ENCODE measurements around the gene EPHB3.

EPHB3 gene

DNA sequence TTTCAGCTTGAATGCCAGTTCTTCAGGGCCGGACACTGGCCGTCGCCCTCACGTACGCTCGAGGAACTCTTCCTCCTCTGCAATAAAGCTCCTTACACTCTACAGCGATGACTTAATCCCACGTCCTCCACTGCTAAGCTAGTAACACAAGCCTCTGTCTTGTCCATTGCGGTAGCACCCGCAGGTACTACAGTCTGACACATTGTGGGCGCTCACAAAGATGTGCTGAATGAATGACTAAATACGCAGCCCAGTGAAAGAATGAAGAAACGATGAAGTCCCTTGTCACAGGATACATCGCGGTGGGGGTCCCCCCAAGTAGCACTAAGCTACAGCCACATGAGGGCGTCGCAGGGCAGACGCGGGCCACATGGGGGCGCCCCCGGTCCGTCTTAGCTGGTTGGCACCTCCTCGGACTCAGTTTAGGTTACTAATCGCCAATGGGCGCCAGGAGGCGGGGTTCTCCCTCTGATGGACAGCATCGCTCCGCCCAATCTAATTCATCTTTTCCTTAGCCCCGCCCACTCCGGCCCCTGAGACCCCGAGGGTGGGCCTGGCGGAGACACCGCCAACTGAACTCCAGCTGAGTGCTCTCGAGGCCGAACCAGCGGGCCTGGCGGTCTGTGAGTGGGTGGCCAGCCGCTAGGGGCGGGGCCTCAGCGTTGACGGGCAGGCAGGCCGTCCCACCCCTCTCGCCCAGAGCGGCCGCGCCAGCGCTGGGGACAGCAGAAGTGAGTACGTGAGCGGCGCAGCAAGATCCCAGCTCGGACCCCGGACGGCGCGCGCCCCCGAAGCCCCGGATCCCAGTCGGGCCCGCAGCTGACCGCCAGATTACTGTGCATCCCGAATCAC lies at the start of gene EPHB3:
Gene EPHB3, plus strand, starts transcription at position 725 of the 852 bp plus-strand sequence. CDS start 451 bp downstream, outside the sequence.
- peak; percentile 99 for DNase-seq (ENCODE audit: low spot score)

DNA sequence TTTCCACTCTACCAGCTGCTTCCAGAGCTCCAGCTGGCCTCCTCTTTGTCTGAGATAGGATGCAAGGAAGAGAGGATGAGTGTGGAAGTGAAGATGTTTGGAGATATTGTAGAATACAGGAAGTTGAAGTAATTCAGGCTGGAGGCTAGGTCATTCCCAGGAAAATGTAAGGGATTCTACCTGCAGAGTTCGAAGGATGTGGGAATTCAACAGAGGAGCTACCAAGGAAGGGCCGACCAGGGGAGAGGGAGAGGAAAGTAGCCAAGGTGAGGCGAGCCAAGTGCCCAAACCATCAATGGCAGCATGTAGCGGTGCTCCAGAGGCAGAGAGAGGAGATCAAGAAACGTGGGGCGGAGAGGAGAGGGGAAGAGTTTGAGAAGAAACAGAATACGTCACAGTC lies 49.0 kb upstream of the EPHB3 start:
- DNase-seq (ENCODE audit: low spot score) = no peak

DNA sequence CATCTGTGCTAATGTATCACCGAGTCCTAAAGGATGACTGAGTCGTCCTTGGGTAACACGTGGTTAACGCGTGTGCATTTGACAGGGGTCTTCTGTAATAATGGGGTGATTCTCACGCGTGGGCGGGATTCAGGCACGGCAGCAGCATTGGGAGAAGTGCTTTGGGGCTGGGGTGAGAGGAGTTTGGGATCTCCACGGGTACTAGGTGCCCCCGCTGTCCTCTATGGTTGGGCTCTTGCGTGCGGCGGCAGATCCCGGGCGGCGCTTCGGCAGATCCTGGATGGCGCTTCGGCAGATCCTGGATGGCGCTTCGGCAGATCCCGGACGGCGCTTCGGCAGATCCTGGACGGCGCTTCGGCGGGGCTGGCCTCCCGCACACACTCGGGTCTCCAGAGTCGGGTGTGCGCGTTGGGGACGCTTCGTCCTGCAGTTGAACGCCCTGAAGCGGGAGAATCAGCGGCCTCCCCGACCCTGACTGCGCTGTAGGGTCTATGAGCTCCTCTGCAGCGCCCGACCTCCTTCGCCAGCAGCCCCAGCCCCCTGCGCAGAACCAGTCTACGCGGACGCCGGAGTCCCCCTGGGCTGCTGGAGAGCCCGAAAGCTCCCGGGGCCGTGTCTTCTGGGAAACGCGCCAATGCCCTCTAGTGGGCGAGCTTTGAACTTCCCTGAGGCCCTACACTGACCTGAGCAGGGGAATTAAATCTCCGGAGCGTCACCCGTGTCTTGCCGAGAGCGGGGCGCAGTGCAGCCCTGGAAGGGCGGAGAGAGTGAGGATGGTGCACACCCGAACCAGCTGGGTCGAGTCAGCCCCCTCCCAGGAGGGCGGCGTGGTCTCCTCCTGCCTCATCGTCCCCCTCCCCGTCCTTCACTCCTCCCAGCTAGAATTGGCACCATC lies 48.1 kb upstream of the EPHB3 start:
- DNase-seq (ENCODE audit: low spot score) = peak; percentile 95

DNA sequence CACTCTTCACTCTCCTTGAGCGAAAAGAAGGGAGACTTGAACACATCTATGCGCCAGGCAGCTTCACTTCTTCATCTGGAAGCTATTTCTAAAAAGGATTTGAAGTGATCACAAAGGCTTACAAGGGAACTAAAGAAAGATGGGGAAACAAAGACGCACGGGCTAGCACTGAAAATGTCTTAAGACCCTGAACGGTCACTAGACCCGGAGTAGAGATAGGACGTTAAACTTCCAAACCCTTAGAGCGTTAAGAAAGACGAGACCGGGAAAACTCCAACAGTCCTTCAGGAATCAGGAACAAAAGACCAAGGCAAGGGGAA lies 47.5 kb upstream of the EPHB3 start:
- DNase-seq (ENCODE audit: low spot score) = no peak

DNA sequence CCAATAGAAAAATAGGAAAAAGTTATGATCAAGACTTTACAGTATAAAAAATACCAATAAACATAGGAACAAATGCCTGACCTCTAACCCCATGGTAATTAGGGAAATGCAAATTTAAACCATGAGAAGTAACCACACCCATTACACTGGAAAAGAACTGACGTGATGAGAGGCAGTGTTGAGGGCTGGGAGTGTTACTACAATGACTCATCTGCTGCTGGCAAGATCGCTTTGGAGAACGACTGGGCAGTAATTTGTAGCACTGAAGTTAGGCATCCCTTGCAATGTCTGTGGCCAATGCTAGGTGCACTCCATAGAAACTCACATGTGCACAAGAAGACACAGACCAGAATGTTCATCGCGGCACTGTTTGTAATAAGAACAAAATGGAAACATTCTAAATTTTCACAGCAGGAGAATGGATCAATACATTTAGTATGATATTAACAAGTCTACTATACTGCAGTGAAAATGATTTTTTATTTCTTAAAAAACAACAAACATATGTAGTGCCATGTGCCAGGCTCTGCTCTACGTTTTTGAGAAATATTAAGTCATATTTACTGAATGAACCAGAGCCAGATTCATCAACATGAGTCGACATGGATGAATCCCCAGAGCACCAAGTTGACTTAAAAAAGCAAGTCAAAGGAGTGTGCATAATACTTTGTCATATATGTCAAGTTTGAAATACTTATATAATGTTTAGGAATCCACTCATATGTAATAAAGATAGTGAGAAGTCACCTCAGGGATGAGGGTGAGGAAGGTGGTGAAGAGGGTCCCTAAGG lies 37.6 kb upstream of the EPHB3 start:
- peak; percentile 76 for DNase-seq (ENCODE audit: low spot score)

DNA sequence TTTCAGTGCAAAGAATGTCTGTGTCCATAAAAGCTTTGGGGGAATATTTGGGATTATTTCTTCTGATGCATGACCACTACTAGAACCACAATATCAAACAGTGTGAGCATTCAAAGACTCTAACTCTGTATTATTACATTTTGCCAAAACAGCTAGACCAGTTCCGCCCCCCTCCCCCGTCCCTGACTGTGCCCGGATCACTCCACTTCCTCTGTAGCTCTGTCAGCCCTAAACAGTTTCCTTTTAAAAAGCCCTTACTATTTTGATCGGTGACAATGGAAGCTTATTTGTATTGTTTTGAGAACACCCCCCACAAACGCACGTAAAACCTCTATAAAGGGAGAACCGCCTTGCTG lies 36.6 kb upstream of the EPHB3 start:
- no peak for DNase-seq (ENCODE audit: low spot score)

DNA sequence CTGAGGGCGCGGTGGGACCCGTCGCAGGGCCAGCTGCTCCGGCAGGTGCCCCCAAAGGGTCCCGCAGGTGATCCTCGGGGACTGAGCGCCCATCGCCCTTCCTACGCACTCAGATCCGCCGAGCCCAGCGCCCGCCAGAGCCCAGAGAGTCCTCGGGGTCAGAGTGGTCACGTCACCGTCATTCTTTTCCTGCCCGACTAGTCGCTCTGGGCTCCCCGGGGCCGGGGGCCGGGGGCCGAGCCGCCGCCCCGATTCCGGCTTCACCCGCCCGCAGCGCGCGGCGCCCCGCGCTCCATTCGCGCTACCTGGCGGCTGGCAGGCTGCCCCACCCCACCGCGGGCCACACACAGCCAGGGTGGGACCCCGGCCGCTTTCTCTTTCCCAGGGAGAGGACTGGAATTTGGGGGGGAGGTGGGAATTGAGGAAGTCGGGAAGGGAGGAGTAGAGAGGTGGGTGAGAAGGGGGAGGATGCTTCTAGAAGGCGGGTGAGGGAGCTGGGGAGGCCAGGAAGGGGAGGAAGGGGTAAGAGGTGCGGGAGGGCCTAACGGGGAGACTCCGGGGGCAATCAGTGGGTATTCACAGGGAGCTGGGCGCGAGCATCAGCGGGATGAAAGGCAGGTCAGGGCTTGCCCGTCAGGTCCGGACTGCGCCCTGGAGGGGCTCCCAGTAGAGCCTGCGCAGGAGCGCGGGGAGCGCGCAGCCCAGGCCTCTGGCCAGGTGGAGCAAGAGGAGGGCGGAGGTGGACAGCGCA lies 36.1 kb upstream of the EPHB3 start:
- no peak for DNase-seq (ENCODE audit: low spot score)

DNA sequence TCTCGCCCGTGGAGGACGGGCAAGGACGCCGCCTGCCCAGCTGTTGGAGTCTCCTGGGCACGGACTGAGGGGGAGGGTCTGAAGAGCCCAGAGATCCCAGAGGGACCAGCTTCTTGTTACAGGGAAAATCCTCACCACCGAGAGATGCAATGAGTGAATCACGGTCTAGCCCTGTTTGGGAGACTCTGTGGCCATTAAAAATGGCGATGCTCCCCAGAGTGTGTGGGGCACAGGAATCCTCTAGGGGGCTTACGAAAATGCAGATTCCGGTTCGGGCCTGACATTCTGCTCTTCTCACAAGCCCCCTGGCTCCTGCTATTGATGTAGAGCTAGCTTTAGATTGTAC lies 35.5 kb upstream of the EPHB3 start:
- DNase-seq (ENCODE audit: low spot score) = no peak

DNA sequence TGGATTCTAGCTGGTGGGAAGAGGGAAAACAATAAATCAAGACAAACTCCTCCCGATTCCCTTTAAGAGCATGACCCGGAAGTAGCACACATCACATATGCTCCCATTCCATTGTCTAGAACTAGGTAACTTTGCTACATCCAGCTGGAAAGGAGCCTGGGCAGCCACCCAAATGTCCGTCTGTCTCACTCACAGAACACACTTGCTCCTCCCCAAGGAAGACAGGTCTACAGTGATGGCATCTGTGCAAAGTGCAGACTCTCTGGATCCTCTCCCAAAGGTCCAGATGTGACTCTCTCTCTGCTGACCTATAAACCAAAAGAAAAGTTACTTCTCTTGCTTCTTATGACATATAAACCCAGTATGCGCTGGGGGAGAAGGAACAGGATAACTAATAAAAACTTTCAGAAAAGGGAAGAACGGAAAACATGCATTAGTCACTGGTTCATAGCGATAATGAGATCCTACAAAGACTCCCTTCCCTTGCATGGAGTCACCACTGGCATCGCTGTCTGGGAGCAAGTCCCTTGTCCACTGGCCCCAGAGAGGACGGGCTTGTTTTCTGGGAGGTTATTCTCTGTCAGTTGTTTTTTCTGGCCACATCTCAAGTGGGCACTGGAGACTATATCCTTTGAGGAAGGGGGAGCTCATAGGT lies 29.8 kb upstream of the EPHB3 start:
- no peak for DNase-seq (ENCODE audit: low spot score)

DNA sequence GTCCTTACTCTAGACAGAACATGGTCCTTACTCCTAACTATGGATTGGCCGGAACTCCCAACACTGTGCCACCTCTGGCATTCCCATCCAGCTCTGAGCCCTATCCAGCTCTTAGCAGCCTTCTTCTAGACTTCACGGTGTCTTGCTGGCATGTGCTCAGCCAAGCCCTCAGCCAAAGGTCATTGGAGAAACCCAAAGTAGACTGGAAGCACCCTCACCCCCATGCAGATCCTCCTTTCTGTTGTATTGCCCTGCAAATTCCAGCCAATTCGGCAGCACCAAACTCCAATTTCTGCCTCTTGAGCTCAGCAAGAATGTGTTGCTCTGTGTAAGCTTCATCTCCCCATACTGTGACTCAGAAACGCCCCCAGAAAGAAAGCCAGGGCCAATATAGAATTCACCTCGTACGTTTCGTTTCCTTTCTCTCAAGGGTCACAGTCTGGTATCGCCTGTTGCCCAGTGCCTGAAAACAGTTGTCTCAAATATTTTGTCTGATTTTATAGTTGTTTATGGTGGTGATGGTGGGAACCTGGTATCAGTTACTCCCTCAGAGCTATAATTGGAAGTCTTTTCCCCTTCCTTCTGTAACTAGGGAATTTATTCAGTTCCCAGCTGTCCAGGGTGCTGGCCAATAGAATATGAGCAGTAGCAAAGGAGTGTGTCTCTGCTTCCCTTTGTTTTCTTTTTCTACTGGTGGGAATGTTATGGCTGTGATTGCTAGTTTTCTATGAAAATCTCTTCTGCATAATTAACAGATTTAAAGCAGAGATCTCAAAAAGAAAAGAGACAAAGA lies 28.4 kb upstream of the EPHB3 start:
- no peak for DNase-seq (ENCODE audit: low spot score)

DNA sequence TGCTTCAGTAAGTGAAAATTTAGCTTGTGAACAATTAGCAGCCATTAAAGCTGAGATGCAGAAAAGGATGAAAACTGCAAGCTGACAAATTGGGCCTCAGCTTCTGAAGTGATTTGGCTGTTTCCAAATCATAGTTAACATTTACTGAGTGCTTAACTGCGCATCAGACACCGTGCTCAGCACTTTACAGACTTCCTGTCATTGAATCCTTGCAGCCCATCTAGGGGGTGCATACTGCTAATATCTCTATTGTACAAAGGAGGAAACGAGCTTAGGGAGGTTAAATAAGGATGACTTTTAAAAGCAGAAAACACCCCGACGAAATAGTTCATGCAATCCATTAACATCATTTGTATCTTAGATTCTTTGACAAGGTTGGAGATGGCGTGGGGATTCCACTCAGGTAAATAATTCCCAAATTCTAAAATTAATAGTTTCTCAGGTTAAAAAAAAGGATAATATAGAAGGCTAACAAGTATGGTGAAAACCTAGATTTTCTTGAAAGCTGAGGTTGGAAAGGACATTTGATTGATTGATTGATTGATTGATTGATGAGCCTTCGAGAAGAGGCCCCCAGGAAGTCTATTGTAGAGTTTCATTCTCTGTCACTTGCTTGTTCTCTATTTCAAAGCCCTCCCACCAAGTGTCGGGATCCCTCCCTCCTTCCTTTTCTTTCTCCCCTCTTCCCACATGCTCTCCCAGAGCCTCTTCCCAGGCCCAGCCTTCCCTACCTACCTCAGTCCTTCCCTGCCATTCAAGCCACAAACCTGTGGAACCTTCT lies 23.5 kb upstream of the EPHB3 start:
- DNase-seq (ENCODE audit: low spot score) = no peak

DNA sequence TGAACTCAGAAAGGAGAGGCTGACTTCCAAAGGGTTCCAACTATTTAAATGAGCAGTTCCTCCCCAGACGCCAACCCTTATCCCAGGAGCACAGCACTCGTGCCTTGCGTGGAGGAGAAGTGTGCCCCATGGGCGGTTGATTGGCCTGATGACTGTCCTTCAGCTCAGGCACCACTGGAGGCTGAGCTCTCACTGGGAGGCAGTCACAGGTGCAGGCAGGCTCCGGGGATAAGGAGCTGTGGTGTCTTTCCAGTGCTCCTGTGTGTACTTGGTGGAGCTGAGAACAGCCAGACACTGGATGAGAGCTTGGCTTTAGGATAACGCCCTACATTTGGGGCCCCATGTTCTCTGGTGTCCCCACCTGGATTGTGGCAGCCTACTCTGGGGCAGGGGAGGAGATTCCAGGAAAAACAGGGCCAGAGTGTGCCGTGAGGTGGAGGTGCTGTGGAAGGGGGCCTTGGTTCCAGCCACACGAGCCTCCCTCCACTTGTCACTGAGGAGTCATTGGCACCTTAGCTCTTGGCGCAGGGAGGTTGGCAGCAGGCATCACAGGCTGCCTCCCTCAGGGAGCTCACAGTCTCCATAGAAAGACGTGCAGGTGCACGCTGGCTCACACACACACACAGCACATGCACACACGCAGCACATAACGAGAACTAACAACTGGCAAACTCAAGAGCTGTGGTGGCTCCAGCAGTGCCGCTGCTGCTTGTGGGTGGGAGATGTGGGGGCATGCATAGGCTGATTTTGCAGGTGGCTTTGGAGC lies 22.7 kb upstream of the EPHB3 start:
- DNase-seq (ENCODE audit: low spot score) = no peak

DNA sequence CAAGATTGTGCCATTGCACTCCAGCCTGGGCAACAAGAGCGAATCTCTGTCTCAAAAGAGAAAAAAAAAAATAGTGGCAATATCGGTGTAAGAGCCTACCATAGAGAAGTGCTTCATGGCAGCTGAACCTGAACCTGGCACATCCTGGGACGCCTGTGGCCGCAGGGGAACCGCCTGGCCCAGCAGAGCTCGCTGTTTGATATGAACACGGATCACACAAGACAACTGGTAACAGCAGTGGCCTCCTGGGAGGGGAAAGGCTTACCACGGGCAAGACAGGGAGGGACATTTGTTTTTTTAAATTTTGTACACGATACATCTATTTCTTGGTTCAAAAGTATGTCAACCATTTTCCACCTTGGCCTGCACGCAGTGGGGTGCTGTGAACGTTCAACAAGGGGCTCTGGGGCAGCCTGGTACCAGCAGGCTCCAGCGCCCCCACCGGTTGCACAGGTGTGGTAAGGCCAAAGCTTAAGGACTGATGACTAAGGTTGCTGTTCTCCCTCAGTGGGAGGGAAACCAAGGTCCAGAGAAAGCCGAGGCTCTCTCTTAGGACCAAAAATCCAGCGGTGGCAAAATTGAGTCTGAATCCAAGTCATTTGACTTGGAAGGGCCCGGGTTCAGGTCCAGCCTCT lies 21.7 kb upstream of the EPHB3 start:
- no peak for DNase-seq (ENCODE audit: low spot score)

DNA sequence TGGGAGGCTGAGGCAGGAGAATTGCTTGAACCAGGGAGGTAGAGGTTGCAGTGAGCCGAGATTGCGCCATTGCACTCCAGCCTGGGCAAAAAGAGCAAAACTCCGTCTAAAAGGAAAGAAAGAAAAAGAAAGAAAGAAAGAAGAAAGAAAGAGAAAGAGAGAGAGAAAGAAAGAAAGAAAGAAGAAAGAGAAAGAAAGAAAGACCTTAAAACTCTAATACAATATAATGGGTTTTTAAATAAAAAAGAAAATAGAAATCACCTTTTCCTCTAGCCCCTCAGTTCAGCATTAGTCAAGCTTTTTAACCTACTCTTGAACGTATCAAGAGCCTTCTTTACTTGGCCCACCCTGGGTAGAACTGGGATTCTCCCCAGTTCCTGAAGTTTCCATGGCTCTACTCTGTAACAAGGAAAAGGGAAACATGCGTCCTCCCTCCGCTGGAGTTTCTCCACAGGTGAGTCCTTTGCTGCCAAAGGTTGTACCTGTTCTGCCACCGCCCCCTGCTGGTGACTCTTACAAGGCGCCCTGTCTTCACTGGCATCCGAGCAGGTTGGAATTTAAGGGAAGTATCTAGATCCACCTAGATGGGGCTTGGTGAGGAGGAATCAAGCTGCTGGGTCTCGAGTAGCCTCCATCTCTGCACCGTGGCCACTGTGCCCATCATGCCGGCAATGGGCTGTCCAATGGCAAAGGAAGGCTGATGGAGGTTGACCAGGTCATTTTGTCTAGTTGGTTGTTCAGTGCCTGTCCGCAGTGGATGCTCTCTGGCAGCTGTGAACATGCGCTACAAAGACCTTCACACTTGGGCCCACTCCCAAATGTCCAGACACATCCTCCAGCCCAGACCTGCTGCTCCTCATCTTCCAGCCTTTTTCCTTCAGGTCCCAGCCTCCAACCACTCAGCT lies 20.6 kb upstream of the EPHB3 start:
- no peak for DNase-seq (ENCODE audit: low spot score)

DNA sequence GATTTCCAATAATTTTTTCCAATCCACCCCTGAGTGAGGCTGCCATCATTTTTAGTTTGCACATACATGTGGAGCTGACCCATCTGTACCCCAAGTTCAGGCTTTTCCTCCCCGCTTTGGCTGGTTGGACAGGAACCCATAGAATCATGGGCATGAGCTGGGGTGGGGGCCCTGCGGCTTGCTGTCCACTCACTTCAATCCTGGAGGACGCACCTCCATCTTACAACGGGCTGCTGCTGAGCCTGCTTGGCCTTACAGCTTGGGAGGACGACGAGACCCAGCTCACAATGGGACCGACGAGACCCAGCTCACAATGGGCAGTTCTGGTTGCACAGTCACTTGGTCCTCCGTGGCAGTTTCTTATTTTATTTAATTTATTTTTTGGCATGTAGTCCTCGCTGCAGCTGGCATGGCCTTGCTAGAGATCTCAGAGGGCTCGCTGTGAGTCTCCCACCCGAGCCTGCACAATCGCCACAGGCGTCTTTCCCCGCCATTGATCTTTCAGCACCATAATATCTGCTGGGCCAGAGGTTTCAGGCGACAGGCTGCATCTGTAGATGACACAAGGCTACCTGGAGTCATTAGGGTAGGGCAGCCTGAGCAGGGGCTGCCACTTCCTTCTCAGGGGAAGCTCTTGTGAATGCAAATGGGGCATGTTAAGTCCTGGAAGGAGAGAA lies 19.6 kb upstream of the EPHB3 start:
- DNase-seq (ENCODE audit: low spot score) = no peak

DNA sequence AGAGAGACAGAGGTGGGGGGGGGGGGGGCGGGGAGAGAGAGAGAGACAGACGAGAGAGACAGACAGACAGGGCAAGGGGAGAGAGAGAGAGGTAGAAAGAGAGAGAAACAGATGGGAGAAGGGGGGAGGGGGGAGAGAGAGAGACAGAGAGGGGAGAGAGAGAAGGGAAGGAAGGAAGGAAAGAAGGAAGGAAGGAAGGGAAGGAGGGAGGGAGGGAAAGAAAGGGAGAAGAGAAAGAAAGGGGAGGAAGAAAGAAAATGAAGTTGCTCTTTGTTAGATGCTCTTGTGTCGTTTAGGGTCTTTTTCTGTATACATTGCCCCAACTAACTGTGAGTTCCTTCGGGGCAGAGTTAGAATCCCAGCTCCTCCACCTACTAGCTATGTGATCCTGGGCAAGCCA lies 19.0 kb upstream of the EPHB3 start:
- DNase-seq (ENCODE audit: low spot score) = no peak

DNA sequence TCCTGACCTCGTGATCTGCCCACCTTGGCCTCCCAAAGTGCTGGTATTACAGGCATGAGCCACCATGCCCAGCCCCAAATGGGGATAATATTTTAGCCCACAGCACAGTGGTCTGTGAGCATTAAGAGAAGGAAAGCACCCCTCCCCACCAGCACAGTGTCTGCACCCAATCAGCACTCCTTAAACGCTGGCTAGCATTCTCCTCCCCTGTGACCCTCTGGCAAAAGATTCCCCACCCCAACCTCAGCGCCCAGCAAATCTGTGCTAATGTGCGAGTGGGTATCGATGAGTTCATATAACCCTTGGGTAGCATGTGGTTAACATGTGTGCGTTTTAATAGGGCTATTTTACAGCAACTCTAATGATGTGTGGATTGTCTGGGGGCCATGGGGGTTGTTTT lies 18.3 kb upstream of the EPHB3 start:
- DNase-seq (ENCODE audit: low spot score) = no peak
